Kasumi-1 (cell line): ENCODE measurements around the gene DHRS7B.
"Not testable (repeated sequence)": the region's sequence is repeated elsewhere in the genome, so short reads cannot be mapped to it uniquely, and the experiment has no call there.

Experiments used
- DNase-seq, 2 experiments: peaks; one replicate each; lab custom pipeline; 2025; lab: John Stamatoyannopoulos, UW

DHRS7B gene

GRCh38 chr17:21210411-21211076 is 83.8 kb downstream of the DHRS7B start:
- peak; percentile 22 to 35 for DNase-seq

GRCh38 chr17:21211825-21212479 is 85.2 kb downstream of the DHRS7B start:
- no peak for DNase-seq

GRCh38 chr17:21212826-21213637 is 86.3 kb downstream of the DHRS7B start:
- DNase-seq: no peak

- DNase-seq: no peak
Observed at GRCh38 chr17:21213638-21214014, 86.9 kb downstream of the DHRS7B start.

GRCh38 chr17:21214015-21214776 is 87.4 kb downstream of the DHRS7B start, which contains the start of gene TMEM11:
Gene TMEM11, minus strand, starts transcription at chr17:21214161. Its CDS starts 9 bp downstream, at chr17:21214152.
- peak; percentile 63 to 72 for DNase-seq

- DNase-seq: no peak
Observed at GRCh38 chr17:21214777-21215541, 88.2 kb downstream of the DHRS7B start.

GRCh38 chr17:21215935-21216334 is 89.2 kb downstream of the DHRS7B start:
- no peak for DNase-seq

GRCh38 chr17:21217346-21217745 is 90.6 kb downstream of the DHRS7B start:
- DNase-seq: no peak

- peak; percentile 9 to 27 for DNase-seq
Observed at GRCh38 chr17:21218101-21218500, 91.3 kb downstream of the DHRS7B start.

GRCh38 chr17:21218831-21219380 is 92.1 kb downstream of the DHRS7B start:
- no peak for DNase-seq

GRCh38 chr17:21223086-21223485 is 96.3 kb downstream of the DHRS7B start:
- DNase-seq: no peak

GRCh38 chr17:21227277-21227676 is 100.5 kb downstream of the DHRS7B start:
- DNase-seq: not testable (repeated sequence)

- DNase-seq: no peak
Observed at GRCh38 chr17:21228111-21228510, 101.3 kb downstream of the DHRS7B start.

- DNase-seq: no peak
Observed at GRCh38 chr17:21228845-21229244, 102.1 kb downstream of the DHRS7B start.

- DNase-seq: no peak
Observed at GRCh38 chr17:21231533-21231932, 104.8 kb downstream of the DHRS7B start.

- DNase-seq: no peak
Observed at GRCh38 chr17:21232033-21232749, 105.4 kb downstream of the DHRS7B start.

GRCh38 chr17:21233581-21234347 is 107.0 kb downstream of the DHRS7B start:
- DNase-seq: no peak

GRCh38 chr17:21235921-21236320 is 109.2 kb downstream of the DHRS7B start:
- no peak for DNase-seq

- peak; percentile 21 to 44 for DNase-seq
Observed at GRCh38 chr17:21239680-21240368, 113.1 kb downstream of the DHRS7B start.
